Activated B cell treated with CpG ODN at 0.5 μM for 24 hours (primary cell): Measurements from ENCODE around the gene SPECC1L. TPM values are rescaled to one million over a fixed set of nuclear protein-coding genes. Genes with fewer than 3 reads are reported as not detected.

ENCODE experiments used
- ATAC-seq: fragments of 200-7000 bp; cut with Tn5 transposase; one replicate; pipeline ENCODE4 v1.10.0; 2021; ENCODE audit warnings: low read depth, mild to moderate bottlenecking, moderate library complexity
- CTCF ChIA-PET: fragments of 350-600 bp; sonication (Branson Sonifier 250); formaldehyde crosslinking; loops from one replicate; lab custom pipeline; 2021; ENCODE audit warnings: antibody characterized with exemption; lab: Charles Lee
- POLR2A ChIA-PET: fragments of 350-600 bp; sonication (Branson Sonifier 250); formaldehyde crosslinking; loops from one replicate; lab custom pipeline; 2021; ENCODE audit warnings: antibody characterized with exemption; lab: Charles Lee
- DNase-seq: peaks from one replicate; pipeline ENCODE4 v3.0.0; 2022
- H3K27ac Mint-ChIP-seq: one replicate; pipeline ENCODE4 v1.8.0; 2020; ENCODE audit warnings: mixed read lengths
- H3K27me3 Mint-ChIP-seq: one replicate; pipeline ENCODE4 v1.8.0; 2021; ENCODE audit warnings: mixed read lengths
- H3K36me3 Mint-ChIP-seq: one replicate; pipeline ENCODE4 v1.8.0; 2021; ENCODE audit warnings: low read depth, mixed read lengths
- H3K4me1 Mint-ChIP-seq: one replicate; pipeline ENCODE4 v1.8.0; 2021; ENCODE audit warnings: mixed read lengths
- H3K4me3 Mint-ChIP-seq: one replicate; pipeline ENCODE4 v1.8.0; 2020; ENCODE audit warnings: mild to moderate bottlenecking, mixed read lengths
- H3K9me3 Mint-ChIP-seq: one replicate; pipeline ENCODE4 v1.8.0; 2020; ENCODE audit warnings: mixed read lengths
- CTCF ChIP-seq: fragments of 200-600 bp; IDR thresholded peaks from one replicate; pipeline ENCODE4 v1.8.0; 2022; ENCODE audit warnings: antibody characterized with exemption, mild to moderate bottlenecking
- intact Hi-C: fragments of 100-400 bp; cut with micrococcal nuclease; formaldehyde crosslinking; loops from one replicate; pipeline ENCODE4 v1.15.1; 2024
- total RNA-seq: library from RNA; stranded (reverse); gene quantifications from 2 replicates; pipeline ENCODE4 v1.2.3, GENCODE V29; 2022

Gene SPECC1L
- total RNA-seq, 1 donor from 2014 or later: 59.0 TPM

GRCh38 chr22:24363243-24363642, 92.6 kb downstream of the SPECC1L start:
- Mint-ChIP-seq H3K36me3 (peaks cover 81% of the 10 kb centered on the region), H3K27me3 (no peaks in the 10 kb centered on the region), H3K27ac (no peak overlapping the region), H3K4me3 (no peak overlapping the region), H3K9me3 (no peaks in the 10 kb centered on the region), H3K4me1 (no peaks in the 10 kb centered on the region)
- no peak for ATAC-seq
- CTCF ChIA-PET: no interaction called here
- no peak for DNase-seq
- intact Hi-C loops: no loop called here
- no peak for TF ChIP-seq CTCF
- POLR2A ChIA-PET: no interaction called here

GRCh38 chr22:24366701-24367100, 96.1 kb downstream of the SPECC1L start:
- ChIA-PET POLR2A (no interaction called here), CTCF (no interaction called here)
- ATAC-seq: no peak
- intact Hi-C loops: no loop called here
- H3K9me3 Mint-ChIP-seq: no peaks in the 10 kb centered on the region
- H3K27ac Mint-ChIP-seq: no peak overlapping the region
- no peak overlapping the region for H3K4me3 Mint-ChIP-seq
- no peak for TF ChIP-seq CTCF
- H3K36me3 Mint-ChIP-seq: peaks cover 83% of the 10 kb centered on the region
- no peaks in the 10 kb centered on the region for H3K27me3 Mint-ChIP-seq
- no peak for DNase-seq
- no peaks in the 10 kb centered on the region for H3K4me1 Mint-ChIP-seq

- DNase-seq: no peak
- intact Hi-C loops: no loop called here
- Mint-ChIP-seq H3K27ac (no peak overlapping the region), H3K9me3 (no peaks in the 10 kb centered on the region), H3K27me3 (no peaks in the 10 kb centered on the region), H3K4me1 (no peaks in the 10 kb centered on the region), H3K36me3 (peaks cover 83% of the 10 kb centered on the region), H3K4me3 (no peak overlapping the region)
- ChIA-PET POLR2A (no interaction called here), CTCF (no interaction called here)
- no peak for ATAC-seq
- TF ChIP-seq CTCF: no peak
Observed at GRCh38 chr22:24367841-24368240, 97.2 kb downstream of the SPECC1L start.

- Mint-ChIP-seq H3K27ac (no peak overlapping the region), H3K4me3 (no peak overlapping the region), H3K9me3 (no peaks in the 10 kb centered on the region), H3K27me3 (no peaks in the 10 kb centered on the region), H3K36me3 (peaks cover 84% of the 10 kb centered on the region), H3K4me1 (no peaks in the 10 kb centered on the region)
- ChIA-PET POLR2A (no interaction called here), CTCF (no interaction called here)
- DNase-seq (no peak), ATAC-seq (no peak)
- intact Hi-C loops: no loop called here
- TF ChIP-seq CTCF: no peak
Observed at GRCh38 chr22:24370401-24370800, 99.8 kb downstream of the SPECC1L start.

- Mint-ChIP-seq H3K9me3 (no peaks in the 10 kb centered on the region), H3K4me1 (no peaks in the 10 kb centered on the region), H3K4me3 (no peak overlapping the region), H3K27ac (no peak overlapping the region), H3K36me3 (peaks cover 80% of the 10 kb centered on the region), H3K27me3 (no peaks in the 10 kb centered on the region)
- DNase-seq (no peak), ATAC-seq (no peak)
- no peak for TF ChIP-seq CTCF
- ChIA-PET POLR2A (no interaction called here), CTCF (no interaction called here)
- intact Hi-C loops: no loop called here
Observed at GRCh38 chr22:24376002-24376401, 105.4 kb downstream of the SPECC1L start.
